RPMI7951 (cell line): ENCODE data around the gene F5. TPM values are rescaled to one million over a fixed set of nuclear protein-coding genes. Genes with fewer than 3 reads are reported as not detected.

Source experiments
- DNase-seq: peaks from one replicate; pipeline ENCODE4 v3.0.0-alpha.2; 2012; ENCODE audit warnings: low read depth
- total RNA-seq: library from RNA; depleted of rRNA; stranded (reverse); fragments of >200 nt; shearing (Covaris generic); gene quantifications from 2 replicates; pipeline ENCODE4 v1.2.3, GENCODE V29; 2014; rRNA removed

F5 gene
- not detected in 2 replicates for total RNA-seq

DNA sequence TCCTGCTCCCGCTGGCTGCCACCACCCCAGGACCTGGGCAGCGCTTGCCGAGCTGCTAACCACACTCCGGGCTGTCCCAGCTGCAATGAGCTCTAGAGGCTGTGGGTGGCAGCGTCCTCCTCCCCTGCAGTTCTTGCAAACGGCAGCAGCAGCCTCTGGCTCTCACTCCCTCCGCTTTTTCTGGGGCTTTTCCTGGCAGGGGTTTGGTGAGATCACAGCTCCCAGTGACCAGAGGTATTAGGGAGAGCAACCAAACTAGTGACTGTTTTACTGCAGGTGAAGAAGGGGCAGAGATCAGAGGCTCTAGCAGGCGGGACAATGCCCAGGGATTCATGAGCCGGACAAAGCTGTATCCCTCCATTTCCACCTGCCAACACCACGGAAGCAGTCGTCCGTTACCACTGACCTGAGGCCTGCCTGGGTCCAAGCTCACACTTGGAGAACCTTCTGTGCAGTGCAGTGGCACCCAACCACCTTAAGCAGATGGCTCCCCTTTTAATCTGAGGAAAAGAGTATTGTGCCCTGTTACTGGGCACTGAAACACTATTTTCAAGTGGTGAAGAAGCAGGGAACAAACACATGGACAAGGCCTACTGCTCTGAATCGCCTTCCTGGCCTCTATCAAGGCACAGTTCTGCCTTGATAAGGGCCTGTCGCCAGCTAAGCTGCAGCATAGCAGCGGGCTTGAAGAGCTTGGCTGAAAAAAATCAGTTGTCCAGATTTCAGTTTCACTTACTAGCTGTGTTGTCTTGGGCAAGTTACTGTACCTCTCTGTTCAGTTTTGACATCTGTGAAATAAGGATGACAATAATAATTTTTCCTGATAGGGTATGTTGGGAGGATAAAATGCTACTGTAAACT, at the start of gene F5:
Gene F5, minus strand, starts transcription at position 87 of the 861 bp plus-strand sequence. CDS start 95 bp downstream, outside the sequence.
- peak; percentile 45 for DNase-seq

DNA sequence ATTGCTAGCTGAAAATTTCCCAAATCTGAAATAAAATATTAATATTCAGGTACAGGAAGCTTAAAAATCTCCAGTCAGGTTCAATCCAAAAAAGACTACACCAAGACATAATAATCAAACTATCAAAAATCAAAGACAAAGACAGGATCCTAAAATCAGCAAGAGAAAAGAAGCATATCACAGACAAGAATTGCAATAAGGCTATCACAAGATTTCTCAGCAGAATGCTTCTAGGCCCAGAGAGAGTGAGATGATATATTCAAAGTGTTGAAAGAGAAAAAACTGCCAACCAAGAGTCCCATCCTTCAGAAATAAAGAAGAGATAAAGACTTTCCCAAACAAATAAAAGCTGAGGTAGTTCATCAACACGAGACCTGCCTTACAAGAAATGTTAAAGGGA, 48.6 kb upstream of the F5 start:
- DNase-seq = no peak

DNA sequence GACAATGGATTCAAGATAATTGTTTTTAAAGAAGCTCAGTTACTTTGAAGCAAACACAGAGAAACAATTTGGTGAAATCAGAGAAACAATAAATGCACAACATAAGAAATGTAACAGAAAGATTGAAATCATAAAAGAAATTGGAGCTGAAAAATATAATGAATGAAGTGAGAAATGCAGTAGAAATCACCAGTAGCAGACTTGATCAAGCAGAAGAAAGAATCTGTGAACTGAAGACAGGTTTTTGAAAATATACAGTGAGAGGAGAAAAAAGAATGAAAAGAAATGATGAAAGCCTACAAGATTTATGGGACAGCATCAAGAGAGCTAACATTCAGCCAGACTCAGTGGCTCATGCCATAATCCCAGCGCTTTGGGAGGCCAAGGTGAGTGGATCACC, 47.9 kb upstream of the F5 start:
- no peak for DNase-seq

DNA sequence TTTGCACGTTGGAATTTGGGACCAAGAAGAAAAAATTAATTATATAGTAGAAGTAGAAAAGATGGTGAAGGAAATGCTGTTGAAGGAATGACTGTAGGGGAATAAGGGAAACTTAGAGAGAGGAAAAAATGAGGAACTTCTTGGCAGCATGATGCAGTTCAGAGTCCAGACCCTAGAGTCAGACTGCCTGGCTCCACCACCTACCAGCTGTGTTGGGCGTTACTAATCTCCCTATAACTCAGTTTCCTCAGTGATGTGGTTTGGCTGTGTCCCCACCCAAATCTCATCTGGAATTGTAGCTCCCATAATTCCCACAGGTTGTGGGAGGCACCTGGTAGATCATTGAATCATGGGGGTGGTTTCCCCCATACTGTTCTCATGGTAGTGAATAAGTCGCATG, 45.0 kb upstream of the F5 start:
- DNase-seq = no peak

DNA sequence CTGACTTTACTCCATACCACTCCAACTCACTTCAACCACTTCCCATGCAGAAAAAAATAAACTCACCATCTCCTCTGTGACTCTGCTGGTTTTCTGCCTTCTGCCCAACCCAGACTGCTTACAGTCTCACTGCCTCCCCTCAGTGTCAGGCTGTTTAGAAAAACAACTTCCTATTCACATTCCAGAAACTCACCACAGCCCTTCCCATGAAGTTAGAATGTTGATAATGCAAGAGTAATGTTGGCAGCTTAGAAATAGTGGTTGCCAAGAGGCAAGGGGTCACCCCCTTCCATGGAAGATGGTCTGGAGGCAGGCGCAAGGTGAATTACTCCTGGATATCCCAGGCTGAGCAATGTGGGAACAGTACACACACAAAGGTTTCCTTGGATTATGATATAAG, 43.7 kb upstream of the F5 start, which contains the start of gene SELP:
Gene SELP, minus strand, starts transcription at position 119 of the 400 bp plus-strand sequence. Its CDS starts 50 bp downstream, at position 69.
- no peak for DNase-seq

DNA sequence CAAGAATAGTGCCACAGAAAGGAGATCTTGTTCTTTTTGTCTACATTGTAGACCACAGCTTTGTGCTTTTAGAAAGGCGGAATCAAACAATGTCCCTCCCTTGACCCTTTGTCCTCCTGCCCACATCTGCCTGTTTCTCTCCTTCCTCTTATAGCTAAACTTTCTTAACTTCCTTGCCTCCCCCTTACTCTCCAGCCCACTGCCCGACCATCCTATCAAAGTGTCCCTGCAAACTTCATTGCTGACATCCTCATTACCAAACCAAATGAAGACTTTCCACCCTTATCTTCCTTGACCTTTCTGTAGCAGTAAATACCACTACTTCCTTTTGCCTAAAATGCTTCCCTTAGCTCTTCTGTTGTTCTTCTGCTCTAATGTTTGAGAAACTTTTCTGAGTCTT, 38.6 kb upstream of the F5 start:
- DNase-seq = no peak

DNA sequence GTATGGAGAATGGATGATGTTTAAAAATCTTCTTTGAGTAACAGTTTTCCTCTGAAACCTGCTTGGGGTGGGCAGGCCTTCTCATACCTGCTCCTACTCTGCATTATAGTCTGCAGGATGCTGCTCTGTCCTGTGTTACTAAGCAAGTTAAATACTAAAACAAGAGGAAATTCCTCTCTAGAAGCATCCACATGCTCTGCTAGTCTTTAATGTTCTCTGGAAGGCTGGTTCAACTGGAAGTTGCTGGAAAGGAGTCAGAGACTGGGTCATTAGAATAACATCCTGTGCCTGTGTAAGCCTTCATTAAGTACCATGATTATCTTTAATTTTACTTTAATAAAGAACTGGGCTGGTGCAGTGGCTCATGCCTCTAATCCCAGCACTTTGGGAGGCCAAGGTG, 37.8 kb upstream of the F5 start:
- no peak for DNase-seq

DNA sequence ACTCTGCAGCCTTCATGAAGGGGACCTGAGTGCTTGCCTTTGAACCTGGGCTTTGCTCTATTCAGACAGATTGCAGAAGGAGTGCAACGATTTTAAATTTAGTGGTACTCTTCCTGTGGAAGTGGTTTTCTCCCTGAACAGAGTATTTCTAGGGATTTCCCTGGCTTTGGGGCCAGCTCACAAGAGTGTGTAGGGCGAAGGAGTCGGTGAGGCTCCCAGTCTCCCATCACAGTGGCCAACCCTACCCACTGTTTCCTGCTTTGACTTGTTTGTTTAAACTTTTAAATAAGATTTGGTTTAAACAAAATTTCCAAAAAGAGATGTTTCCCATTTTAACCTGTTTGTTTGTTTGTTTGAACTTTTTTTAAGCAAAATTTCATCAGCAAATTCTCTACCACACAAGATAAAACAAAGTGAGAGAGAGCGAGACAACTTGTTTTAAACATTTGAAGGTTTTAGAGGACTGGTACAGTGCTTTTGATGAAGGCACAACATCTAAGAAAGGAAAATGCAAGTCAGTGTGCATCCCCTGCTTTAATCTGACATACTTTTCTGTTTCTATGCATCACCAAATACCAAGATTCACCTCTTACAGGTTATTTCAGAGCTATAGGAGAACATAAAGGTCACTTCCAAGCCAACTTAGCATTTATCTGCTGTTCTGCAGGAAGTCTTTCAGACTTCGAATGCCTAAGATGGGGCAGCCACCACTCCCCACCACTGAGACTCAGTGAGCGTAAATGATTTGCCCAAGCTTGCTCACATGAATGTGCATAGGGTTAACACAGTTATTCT, 37.0 kb upstream of the F5 start:
- no peak for DNase-seq

DNA sequence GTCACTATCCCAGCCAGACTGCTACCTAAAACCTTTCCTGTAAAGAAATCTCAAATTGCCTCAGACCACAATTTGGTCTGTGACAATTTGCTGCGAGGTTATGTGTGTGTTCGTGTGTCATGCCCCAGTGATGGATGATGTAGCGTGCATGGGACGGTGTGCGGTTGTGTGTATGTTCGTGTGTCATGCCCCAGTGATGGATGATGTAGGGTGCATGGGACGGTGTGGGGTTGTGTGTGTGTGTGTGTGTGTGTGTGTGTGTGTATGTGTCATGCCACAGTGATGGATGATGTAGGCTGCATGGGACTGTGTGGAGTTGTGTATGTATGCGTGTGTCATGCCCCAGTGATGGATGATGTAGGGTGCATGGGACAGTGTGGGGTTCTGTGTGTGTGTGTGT, 34.3 kb upstream of the F5 start:
- DNase-seq = no peak

DNA sequence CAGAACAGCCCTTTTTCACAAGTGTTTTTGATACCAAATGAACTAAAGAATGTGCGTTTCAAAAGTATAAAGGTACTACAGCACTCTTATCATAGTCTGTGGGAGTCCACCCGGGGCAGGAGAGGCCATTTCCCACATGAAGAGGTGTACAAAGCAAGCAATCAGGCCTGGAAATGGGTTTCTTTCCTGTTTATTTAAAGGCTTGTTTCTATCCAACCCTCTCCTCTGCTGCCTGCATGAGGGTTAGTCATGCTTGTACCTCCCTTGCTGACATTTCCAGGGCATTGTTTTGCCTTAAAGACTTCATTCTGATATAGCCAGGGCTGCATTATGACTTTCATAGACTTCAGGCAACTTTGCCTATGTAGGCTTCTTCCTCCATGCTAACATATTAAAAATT, 32.1 kb upstream of the F5 start:
- no peak for DNase-seq

DNA sequence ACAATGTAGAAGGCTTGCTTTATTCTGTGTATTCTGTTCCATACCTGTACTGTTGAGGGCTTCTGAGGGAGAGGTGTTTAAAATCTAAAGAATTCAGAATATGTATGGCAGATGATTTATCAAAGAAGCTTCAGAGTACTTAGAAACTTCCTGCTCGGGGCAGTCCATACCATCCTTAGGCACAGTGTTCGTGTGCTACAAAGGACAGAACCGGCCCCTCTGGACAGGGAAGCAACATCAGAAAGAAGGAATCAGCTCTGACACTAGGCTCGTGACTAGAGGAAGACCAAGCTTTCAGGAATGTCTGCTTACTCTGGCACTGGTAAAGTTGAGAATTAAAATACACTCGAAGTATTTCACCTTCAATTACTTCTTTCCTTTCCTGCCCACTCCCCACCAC, 29.5 kb upstream of the F5 start:
- no peak for DNase-seq

DNA sequence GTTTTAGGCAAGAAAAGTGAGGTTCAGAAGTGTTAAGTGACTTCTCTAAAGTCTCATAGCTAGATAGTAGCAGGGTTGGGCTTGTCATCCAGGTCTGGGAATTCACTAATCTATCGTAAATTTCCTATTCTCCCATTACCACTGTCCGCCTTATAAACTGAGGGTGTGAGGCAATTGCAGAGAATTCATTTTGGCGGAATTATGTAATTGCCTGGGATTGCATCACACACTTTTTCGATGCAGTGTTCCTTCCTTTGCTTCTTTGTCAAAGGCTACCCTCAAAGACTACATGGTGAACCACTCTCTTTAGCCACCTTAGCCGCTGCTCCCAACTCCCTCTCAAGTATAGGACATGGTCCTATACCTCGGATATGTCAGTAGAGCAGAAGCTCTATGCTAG, 24.6 kb upstream of the F5 start:
- DNase-seq = no peak

DNA sequence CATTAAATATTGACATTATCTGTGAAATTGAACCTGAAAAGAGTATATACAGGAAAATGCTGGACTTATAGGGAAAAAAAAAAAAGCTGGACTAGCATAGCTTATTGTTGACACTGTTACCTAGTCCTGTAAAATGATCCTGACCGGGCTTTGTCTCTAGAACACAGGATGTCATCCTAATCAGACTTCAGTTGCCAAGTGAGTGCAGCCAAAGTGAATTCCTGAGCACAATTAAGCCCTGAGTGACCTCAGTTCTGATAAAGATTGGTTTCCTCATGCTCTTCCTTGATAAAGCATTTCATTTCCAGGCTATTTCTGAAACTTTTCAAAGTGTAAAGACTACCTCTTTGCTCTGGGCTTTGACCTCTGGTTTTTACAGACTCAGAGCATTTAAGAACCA, 23.8 kb upstream of the F5 start:
- DNase-seq = no peak

DNA sequence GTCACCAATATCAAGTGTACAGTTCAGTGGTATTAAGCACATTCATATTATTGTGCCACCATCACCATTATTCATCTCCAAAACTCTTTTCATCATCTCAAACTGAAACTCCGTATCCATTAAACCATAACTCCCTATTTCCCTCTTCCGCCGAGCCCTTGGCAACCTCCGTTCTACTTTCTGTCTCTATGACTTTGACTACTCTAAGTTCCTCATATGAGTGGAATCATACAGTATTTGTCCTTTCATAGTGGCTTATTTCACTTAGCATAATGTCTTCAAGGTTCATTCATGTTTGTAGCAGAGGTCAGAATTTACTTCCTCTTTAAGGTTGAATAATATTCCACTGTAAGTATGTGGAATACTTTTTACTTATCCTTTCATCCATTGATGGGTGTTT, 21.9 kb upstream of the F5 start:
- DNase-seq = no peak

DNA sequence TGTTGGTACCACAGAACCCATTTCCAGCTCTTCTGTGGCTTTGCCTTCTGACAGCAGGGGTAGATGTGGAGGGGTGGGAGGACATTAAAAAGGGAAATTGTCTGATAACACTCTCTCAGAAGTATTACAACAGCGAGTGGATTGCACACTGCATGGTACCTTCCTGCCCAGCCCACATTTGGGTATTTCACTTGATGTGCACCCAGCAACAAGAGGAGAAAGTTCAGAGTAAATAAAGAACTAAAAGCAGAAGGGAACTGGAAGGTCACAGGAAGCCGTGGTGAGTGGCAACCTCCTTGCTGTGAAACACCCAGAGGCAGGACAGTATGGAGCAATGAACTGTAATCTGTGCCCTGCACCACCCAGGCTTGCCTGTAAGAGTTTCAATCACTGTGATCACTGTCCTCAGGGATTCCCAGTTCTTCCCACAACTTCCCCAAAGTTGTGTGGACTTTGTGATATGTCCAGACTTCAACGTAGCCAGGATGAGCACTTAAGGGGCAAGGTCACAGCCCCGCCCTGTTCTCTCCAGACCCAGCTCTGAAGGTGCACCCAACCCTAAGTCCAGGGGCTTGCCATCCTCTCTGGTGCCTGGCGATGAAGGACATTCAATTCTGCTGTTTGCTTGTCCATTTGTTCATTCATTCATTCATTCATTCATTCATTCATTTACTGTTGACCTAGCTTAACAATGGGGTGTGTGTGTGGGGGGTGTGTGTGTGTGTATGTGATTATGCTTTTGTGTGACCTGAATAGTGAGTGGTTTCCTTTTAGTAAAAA, 18.7 kb upstream of the F5 start:
- DNase-seq = no peak

DNA sequence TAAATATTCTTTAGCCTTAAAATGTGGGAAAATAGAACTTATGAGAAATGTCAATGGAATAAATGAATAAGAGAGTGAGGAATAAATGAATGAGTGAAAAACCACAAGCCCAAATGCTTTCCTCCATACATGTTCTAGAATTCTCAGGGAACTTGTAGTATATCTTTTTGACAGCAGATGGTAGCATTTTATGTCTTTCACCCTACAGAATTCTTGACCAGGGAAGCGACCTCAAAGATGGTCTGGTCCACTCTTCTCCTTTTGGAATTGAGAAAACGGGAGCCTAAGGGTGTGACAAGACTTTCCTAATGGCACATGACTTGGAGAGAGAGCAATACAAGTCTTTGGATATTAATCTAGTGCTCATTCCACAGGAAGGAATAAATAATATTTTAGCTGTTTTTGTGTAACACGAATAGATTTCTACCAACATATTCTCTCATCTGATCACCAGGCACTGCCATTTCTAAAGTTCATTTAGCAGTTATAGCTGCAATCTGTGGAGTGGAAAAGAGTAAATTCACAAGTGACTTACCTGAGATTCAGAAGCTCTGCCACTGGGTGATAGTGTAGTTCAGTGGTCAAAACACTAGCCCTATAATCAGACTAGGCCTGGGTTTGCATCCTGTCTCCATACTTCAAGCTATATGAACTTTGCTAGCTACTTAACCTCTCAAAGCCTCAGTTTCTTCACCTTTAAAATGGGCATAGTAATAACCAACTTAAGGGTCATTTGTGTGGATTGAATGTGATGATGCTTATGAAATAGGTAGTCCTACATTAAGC, 15.0 kb upstream of the F5 start:
- peak; percentile 10 for DNase-seq

DNA sequence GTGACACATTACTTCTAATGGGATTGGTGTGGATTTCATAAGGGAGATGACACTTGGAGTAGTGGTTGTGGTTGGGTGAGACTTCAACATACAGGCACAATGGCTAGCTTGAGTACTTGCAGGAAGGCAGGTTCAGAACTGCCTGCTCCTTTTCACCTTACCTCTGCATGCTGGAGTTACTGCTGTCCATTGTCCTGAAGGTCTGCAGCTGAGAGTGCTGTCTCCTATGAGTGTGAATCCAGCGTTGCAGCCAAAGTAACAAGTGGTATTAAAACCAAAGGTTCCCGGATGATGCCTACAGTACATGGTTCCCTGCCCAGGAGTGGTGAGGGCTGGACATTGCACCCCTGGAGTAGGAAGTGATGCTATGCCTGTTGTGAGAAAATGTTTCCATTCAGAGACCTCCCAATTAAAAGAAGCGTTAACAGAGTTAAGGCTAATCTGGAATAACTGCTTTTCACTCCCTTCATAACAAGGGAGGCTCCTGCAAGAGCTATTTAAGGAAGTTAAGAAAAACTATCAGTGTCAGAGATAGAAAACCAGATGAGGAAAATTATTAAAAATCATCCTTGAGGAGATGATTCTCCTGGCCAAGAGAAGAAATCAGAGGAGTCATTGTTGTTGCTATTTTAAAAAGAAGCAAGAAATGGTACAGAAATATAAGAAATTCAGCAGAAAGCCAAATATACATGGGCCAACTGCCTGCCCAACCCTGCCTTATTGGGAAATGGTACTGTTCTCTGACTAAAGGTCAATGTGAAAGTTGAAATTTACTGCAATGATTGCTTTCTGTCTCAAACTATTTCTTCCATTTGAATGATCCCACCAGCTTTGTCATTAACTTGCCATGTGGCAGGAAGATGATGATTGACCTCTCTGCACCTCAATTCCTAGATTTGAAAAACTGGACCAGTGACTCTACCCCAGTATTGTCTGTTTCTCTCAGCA, 9.8 kb upstream of the F5 start:
- DNase-seq = peak; percentile 18

DNA sequence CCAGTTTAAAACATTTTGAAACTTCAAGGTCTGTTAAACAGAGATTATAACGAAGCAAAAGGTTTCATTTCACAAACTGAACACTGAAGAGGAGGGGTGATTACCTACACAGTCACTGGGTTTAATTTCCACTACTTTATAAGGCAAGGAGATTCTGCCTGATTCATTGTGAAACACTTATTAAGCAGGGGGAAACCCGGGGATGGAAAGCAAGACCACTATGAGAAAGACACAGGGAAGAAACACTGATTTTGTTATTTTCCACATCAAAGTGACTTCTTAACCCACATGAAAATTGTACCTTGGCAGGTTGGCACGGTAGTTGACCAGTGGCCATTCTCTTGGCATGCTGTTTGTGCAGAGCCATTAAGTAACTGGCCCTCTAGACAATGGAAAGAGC, 8.1 kb upstream of the F5 start:
- no peak for DNase-seq

DNA sequence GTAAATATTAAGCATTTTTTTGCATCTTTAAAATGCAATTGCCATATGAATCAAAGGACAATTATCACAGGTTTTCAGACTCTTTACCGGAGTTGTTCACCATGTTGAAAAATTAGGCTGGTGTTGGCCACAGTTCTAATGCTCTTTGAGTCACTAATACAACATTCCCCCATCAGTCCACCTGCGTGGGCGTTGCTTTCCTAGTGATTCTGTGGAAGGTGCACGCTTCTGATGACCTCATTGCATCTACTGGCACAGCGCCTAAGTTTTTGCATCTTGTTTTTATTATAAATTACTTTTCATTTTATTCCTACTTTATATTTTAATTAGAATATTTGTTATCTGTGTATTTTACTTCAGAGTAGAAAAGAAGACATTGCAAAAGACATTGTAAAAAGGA, 4.7 kb upstream of the F5 start:
- no peak for DNase-seq

DNA sequence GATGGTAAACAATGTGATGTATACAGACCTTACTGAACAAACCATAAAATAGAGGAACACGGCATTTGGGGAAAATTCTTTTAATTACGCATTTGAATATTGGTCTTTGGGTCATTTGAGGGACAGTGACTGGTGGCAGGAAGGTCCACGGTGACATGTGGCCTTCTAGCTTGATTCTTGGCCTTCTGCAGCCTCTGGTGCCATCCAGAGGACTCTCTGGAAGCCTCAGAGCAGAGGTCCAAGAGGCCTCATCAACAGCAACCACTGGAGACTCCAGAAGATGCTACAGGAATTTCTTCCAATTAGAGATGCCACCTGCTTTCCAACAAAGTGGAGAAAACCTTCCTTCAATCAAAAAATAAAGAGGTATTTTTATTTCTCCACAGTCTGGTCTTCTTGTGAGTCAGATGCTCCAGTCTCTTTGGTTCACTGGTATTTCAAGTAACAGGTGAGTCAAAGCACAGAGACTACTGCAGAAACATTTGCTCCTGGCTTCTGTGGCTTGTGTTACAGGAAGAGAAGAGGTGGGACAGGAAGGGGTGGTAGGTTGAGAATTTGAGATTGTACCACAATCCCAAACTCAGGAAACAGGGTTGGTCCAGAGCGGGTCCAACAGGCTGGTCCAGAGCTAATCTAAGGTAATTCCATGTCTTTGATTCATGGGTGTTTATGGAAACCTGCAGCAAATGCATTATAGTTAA, 2.7 kb upstream of the F5 start:
- no peak for DNase-seq
